Neural cell (in vitro differentiated cells): ENCODE results near the gene PWWP2B.

Experiments used
- EP300 ChIP-seq: fragments of 450-650 bp; conservative IDR thresholded peaks from 2 replicates; pipeline ENCODE4 v1.6.1; 2014; ENCODE audit warnings: antibody characterized with exemption, mild to moderate bottlenecking, moderate library complexity; ENCODE audit not compliant: poor library complexity, severe bottlenecking
- EZH2 ChIP-seq: fragments of 200-600, 300-800 bp; shearing (Covaris generic), sonication (generic); IDR thresholded peaks from 2 replicates; pipeline ENCODE4 v1.6.1; 2014; ENCODE audit warnings: antibody characterized with exemption, low read length, borderline replicate concordance, mild to moderate bottlenecking; ENCODE audit not compliant: insufficient read depth, poor library complexity, severe bottlenecking
- MXI1 ChIP-seq: fragments of 450-650 bp; conservative IDR thresholded peaks from 2 replicates; pipeline ENCODE4 v1.6.1; 2014; ENCODE audit warnings: antibody characterized with exemption, mild to moderate bottlenecking; ENCODE audit not compliant: poor library complexity, severe bottlenecking
- POLR2AphosphoS5 ChIP-seq: IDR thresholded peaks from 2 replicates; pipeline ENCODE4 v1.6.1; 2012
- RAD21 ChIP-seq: fragments of 450-650 bp; conservative IDR thresholded peaks from 2 replicates; pipeline ENCODE4 v1.6.1; 2014; ENCODE audit warnings: antibody characterized with exemption, mild to moderate bottlenecking, moderate library complexity
- SMC3 ChIP-seq: fragments of 450-650 bp; conservative IDR thresholded peaks from 2 replicates; pipeline ENCODE4 v1.6.1; 2014; ENCODE audit warnings: antibody characterized with exemption, mild to moderate bottlenecking, moderate library complexity; ENCODE audit not compliant: poor library complexity
- TAF1 ChIP-seq: IDR thresholded peaks from 2 replicates; pipeline ENCODE4 v1.6.1; 2012; ENCODE audit warnings: low read depth
- TF ChIP-seq, protein P1 (sequence below): fragments of 450-650 bp; IDR thresholded peaks from 2 replicates; pipeline ENCODE4 v1.5.1; 2014; ENCODE audit warnings: antibody characterized with exemption, mild to moderate bottlenecking, moderate library complexity; ENCODE audit not compliant: poor library complexity, severe bottlenecking
- TF ChIP-seq, protein P2 (sequence below): IDR thresholded peaks from 2 replicates; pipeline ENCODE4 v1.6.1; 2012; ENCODE audit warnings: borderline replicate concordance

DNA sequence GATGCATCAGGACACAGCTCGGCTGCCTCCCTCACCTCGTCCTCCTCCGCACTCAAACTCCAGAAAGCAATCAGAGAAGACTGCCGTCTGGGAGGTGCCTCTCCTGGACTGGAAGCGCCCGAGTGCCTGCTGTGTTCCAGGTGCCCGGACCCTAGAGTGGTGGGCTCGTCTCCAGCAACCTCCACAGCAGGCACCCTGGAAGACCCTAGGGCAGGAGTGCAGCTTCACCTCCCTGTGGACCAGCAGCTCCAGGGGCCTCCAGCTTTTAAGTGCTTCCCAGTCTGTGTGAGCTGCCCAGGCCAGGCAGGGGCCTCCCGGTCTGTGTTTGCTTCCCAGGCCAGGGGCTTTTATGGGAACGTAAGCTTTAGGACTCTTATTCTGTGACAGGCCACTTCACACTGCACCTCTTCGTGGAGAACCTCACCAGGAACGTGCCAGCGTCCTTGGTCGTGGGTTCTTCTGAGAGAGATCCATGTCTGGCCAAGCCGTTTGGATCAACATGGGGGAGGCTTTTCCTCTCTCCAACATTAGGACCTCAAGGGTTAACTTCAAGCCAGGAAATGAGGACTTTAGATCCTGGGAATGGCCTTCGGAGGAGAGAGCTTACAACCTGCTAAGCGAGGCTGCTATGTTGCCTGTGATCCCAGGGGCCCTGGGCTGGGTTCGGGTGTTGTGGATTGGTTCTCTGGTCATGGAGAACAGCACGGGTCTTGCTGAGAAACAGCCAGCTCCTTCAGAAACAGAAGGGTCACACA is 5.9 kb upstream of the PWWP2B start:
- TF ChIP-seq POLR2AphosphoS5 (no peak), RAD21 (no peak), EZH2 (no peak), TAF1 (no peak), MXI1 (no peak), EP300 (no peak), SMC3 (no peak)
- TF ChIP-seq, protein P1, sequence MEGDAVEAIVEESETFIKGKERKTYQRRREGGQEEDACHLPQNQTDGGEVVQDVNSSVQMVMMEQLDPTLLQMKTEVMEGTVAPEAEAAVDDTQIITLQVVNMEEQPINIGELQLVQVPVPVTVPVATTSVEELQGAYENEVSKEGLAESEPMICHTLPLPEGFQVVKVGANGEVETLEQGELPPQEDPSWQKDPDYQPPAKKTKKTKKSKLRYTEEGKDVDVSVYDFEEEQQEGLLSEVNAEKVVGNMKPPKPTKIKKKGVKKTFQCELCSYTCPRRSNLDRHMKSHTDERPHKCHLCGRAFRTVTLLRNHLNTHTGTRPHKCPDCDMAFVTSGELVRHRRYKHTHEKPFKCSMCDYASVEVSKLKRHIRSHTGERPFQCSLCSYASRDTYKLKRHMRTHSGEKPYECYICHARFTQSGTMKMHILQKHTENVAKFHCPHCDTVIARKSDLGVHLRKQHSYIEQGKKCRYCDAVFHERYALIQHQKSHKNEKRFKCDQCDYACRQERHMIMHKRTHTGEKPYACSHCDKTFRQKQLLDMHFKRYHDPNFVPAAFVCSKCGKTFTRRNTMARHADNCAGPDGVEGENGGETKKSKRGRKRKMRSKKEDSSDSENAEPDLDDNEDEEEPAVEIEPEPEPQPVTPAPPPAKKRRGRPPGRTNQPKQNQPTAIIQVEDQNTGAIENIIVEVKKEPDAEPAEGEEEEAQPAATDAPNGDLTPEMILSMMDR, result no peak
- TF ChIP-seq, protein P2, sequence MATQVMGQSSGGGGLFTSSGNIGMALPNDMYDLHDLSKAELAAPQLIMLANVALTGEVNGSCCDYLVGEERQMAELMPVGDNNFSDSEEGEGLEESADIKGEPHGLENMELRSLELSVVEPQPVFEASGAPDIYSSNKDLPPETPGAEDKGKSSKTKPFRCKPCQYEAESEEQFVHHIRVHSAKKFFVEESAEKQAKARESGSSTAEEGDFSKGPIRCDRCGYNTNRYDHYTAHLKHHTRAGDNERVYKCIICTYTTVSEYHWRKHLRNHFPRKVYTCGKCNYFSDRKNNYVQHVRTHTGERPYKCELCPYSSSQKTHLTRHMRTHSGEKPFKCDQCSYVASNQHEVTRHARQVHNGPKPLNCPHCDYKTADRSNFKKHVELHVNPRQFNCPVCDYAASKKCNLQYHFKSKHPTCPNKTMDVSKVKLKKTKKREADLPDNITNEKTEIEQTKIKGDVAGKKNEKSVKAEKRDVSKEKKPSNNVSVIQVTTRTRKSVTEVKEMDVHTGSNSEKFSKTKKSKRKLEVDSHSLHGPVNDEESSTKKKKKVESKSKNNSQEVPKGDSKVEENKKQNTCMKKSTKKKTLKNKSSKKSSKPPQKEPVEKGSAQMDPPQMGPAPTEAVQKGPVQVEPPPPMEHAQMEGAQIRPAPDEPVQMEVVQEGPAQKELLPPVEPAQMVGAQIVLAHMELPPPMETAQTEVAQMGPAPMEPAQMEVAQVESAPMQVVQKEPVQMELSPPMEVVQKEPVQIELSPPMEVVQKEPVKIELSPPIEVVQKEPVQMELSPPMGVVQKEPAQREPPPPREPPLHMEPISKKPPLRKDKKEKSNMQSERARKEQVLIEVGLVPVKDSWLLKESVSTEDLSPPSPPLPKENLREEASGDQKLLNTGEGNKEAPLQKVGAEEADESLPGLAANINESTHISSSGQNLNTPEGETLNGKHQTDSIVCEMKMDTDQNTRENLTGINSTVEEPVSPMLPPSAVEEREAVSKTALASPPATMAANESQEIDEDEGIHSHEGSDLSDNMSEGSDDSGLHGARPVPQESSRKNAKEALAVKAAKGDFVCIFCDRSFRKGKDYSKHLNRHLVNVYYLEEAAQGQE, result no peak
